LoVo (cell line): ENCODE measurements around the gene MYRFL.
A peak's percentile ranks its signal among the peaks of the same experiment; 100 is the strongest.

ENCODE experiments used
- DNase-seq: peaks from one replicate; pipeline ENCODE4 v3.0.0-alpha.2; 2016; ENCODE audit warnings: low spot score

The MYRFL gene

DNA sequence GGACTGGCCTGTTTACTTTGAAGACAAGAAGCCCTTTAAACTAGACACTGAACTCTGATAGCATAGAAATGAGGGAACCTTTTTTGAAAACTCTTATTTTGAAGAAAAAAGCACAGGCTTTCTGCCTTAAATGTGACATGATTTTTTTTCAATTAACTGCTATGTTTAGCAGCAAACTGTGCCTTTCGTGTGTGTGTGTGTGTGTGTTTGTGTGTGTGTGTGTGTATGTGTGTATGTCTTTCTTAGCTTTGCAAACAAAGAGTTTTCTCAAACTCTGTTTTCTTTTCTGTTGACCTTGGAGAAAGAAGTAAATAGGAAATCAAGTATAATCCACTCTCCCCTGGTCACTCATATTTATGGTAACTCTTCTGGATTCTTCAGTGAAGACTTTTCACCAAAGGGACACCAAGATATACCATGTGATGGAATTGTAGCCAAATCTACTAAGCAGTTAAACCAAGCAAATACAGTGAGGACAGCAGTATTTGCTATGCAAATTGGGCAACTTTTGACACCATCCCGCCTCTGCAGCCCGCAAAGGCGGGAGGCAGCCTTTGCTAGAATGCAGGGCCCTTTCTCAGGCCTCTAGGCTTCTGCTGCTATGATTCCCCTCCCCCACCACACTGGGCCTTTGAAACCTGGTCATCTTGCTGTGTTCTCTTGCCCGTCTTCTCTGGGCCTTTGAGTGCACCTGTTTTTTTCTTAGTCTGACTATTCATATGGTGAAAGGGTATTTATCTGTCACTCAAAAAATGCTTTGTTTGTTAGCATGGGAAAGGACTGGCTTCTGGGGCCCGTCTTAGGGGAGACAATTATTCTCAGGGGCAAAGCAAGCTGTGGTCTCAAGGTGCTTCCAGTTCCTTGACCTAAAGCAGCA, 107.9 kb downstream of the MYRFL start:
- no peak for DNase-seq

DNA sequence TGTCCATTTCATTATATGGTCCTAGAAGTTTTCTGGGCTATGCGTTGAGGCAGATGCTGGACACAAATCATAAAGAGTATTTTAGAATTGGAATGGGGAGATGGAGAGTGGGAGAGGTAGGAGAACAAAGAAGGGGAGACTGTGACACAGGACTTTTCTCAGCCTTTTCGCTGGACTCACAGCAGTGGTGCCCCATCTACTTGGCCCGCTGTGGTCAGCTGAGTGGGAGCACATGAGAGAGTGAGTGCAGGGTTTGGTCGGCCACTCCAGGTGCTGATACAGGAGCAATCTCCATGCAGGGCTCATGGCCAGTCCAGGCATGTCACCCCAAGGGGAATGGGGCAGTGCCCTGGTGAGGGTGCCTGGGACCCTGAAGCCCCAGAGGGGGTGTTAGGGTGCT, 109.0 kb downstream of the MYRFL start:
- no peak for DNase-seq

DNA sequence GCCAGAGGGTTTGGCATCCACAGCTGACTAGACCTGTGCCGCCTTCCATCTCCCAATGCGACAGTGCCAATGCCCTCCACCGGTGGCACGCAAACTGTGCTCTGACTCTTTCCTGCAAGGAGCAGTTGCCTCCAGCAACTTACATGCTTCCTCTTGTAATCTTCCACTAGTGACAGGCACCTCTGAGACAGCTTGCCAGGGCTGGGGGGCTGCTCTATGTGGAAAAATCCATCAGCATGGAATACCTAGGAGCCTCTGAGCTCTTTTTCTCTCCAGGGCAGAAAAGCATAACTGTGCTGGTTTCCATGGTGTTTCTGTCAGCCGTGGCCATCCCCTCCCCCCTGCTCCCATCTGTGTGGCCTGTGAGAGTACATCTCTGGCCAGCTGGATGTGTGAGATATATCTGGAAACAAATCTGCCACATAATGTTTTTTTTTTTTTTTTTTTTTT, 110.6 kb downstream of the MYRFL start:
- no peak for DNase-seq

DNA sequence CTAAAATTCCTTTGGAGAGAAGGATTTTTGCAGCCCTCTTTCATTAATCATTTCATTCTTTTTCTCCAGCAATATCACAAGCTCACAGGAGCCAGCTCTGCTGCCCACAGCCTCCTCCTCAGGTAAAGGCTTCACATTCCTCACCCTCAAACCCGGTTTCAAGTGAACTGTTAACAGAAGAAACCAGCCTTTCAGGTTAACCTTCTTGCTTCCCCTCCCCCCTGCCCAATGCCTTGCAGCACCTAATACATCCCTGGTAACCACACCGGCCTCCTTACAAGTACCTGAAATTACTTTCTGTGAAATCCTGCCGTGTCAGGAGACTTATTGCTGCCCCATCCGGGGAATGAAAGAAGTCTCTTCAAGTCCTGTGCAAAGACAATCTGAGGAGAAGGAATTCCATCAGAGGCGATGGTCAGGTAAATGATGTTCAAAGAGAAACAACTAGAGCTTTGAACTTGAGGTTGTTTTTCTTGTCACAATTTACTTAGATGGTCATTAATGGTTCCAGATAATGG, 111.2 kb downstream of the MYRFL start:
- no peak for DNase-seq

DNA sequence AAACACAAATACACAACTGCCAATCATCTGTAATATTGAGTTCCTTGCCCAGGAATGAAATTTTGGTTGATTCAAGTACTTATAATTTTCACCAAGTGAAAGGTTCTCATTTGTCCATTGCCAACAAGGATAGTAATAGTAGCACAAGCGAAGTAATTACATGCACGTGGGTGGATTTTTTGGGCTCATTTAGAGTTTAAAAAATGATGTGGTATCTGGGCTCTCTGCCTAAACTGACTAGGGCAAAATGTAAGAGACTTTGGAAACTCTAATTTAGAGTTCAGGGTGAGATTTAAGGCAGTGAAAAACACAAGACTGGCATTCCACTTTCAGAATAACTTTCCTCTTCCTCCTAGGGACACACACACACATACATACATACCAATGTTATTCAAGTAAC, 111.7 kb downstream of the MYRFL start:
- DNase-seq: no peak

DNA sequence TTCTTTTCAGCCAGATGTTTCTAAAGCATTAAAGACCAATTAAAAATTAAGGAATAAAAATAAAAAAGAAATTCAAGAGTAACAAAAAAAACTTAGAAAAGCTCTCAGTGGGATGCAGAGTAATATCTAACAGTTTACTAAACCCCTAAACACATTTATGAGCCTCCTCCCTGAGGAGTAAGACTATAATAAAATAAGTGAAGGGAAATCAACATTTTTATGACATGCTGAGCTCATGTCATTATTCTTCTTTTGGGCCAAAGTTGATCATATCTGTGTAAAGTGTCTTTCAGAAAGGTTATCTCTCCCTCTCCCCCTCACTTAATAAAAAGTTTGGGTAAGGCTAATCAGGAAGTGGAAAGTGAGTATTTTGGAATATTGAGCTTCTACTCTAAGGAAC, 122.1 kb downstream of the MYRFL start:
- DNase-seq: no peak

DNA sequence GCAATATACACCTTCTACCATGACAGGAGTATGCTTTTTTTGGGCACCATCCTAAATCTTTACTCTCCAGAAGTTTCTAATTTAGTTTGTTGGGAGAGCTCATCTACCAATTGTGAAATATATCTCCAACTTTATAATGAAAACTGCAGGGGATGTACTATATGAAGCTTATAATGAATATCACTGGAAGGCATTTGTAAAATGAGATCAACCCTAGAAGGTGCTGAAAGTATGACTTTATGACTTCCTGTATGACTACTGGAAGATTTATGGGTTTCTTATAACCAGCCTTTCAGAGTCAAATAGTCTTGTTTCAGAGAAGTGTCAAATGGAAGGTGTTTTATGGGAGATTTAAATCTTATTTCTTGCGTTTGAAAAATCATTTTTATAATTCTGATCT, 122.9 kb downstream of the MYRFL start:
- no peak for DNase-seq

DNA sequence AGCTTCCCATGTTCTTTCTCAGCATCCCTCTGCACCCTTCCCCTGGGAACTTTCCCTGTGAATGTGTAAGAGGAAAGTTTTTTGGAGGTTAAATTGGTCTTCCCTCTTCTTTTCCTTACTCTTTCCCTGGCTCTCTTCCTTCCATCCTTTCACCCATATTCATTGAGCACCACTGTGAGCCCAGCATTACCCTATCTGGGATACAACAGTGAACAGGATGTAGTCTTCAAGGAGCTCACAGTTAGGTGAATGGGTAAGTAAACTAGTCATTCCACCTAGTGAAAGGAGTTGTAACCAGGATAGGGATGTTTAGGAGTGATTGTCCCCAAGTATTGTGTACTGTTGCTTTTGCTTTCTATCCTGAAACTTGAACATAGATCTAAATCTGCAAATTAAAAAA, 123.8 kb downstream of the MYRFL start:
- DNase-seq: no peak

DNA sequence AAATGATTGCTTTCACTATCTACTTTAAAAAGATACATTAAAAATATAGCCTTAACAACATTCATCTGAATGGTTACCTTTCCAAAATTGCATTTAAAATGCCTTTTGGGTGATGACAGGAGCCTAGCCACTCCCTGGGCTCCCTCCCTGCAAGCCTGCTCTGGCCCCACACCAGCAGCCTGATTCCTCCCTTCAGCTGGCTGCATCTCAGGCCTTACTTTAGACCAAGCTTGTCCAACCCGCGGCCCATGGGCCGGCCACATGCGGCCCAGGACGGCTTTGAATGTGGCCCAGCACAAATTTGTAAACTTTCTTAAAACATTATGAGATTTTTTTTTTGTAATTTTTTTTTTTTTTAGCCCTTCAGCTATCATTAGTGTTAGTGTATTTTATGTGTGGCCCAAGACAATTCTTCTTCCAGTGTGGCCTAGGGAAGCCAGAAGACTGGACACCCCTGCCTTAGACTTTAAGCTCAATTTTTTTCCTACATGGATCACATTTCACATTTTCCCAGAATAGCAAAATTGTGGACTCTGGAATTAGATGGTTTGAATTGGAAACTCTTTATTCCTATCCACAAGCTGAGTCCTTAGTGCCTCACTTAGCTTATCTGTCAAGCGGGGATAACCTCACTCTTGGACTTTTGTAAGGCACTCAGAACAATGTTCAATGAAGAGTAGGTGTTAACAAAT, 124.4 kb downstream of the MYRFL start:
- DNase-seq: no peak

DNA sequence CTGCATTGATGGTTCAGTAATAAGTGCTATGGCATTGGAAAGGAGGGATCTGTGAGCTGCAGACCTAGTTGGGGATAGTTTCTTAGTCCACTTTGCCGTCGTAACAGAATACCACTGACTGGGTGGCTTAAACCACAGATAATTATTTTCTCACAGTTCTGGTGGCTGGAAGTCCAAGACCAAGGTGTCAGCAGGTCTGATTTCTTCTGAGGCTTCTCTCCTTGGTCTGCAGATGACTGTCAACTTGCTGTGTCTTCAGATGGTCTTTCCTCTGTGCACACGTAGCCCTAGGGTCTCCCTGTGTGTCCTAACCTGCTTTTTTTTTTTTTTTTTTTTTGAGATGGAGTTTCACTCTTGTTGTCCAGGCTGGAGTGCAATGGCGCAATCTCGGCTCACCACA, 126.1 kb downstream of the MYRFL start:
- no peak for DNase-seq

DNA sequence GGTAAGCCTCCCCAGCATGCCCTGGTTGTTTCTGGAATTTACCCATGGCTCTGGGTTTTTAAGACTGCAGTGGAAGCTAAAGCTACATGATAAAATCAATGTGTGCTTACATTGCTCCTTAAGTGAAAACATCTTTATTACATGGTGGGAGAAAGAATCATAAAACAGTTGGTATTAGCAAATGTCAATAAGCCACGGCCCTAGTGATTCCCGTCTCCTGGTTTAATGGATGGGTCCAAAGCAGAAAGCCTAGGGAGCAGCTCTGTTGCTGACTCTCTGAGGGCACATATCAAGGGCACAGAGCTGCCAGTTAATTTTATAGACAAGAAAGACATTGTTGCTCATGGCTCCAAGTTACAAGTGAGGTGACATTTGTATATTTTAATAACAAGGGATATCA, 127.9 kb downstream of the MYRFL start:
- no peak for DNase-seq

DNA sequence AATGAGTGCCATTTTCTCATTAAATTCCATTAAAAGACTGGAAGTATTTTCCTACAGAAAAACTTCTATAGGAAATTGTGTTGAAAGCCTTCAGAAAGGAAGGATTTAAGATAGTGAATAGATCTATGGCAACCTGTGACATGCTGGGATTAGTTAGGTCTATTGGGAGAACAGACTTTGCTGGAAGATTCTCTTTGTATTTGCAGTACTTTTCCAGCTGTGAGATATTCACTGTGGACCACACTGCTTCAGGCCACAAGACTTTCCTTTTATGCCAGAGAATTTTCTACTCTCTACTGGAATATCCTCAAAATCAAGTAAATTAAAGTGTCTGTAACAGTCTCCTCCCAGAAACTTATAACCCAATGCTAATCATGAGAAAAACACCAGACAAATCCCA, 136.2 kb downstream of the MYRFL start:
- no peak for DNase-seq

DNA sequence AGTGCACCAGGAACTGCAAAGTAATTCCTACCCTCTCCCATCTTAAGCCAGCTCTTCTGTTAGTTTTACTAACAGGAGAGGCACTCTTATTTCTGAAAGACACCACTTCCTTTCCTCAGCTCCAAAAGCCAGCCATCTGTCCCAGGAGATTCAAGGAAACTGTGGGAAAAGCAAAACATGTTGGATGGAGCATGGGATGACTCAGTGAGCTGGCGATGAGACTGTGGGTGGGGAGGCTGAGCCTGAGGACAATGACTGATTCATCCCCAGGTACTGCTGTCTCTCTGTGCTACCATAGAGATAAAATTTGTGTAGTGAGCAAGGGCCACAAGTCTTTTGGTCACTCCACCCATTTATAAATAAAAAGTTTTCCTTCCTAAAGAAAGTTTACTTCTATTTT, 141.4 kb downstream of the MYRFL start:
- DNase-seq: peak; percentile 75

DNA sequence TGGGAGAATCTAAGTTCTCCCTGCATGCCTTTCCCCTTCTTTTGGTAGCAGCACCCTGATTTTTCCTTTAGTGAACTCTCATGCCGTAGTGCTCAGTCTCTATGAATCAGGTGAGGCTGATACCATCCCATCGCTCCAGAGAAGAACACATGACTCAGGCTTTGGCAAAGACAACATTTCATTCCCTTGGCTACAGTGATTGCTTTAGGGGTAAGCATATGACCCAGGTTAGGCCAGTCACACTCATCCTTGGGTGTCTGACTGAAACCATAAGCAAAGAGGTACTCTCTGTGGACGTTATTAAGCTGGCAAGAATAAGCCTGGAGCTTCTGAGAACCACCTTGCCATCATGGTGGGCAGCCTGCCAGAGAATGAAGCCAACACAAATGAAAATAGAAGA, 141.8 kb downstream of the MYRFL start:
- DNase-seq: peak; percentile 38

DNA sequence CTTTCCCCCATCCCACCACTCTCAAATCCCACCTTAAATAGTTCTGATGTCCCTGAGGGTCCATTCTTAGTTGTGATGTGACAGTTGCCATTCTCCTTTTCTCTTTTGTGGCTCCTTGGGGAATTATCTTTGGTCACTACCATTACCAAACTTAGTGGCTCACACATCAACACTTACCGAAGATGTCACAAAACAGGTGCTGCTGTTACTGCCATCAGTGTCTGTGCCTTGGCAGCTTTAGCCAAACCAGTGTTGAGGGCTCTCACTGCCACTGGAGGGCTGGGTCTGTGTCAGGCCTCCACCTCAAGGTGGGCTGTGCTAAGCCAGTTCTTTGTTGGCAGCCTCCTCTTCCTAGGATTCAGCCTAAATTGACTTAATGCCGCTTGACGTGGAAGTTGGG, 144.0 kb downstream of the MYRFL start:
- no peak for DNase-seq

DNA sequence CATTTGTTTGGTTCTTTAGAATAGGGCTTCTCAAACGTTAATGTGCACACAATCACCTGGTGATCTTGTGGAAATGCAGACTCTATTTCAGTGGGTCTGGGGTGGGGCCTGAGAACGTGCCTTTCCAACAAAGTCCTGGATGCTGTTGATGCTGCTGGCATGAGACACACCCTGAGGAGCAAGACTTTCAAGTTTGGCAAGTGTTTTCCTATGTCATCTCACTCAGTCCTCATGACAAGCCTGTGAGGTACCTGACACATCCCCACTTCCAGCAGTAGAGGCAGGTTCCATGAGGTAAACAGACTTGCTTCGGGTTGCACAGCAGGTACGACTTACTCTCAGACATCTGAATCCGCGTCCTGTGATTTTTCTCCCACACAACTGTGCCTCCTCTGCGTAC, 147.1 kb downstream of the MYRFL start:
- no peak for DNase-seq

DNA sequence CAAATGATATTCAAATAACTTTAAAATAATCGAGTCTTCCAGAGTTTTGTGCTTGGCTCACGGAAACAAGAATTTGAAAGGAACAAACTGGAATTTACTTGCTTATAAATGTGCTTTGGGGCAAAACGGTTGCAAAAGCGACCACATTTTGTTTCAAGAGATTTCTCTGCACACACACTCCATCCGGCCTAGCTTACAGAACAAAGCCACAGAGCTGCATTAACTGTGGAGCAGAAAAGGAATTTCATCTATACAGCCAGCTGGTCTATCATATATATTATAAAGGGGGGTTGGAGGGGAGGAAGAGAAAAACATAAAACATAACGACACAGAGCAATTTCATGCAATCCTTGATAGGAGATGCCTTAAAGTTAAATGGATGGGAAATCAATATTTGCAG, 153.0 kb downstream of the MYRFL start:
- no peak for DNase-seq

DNA sequence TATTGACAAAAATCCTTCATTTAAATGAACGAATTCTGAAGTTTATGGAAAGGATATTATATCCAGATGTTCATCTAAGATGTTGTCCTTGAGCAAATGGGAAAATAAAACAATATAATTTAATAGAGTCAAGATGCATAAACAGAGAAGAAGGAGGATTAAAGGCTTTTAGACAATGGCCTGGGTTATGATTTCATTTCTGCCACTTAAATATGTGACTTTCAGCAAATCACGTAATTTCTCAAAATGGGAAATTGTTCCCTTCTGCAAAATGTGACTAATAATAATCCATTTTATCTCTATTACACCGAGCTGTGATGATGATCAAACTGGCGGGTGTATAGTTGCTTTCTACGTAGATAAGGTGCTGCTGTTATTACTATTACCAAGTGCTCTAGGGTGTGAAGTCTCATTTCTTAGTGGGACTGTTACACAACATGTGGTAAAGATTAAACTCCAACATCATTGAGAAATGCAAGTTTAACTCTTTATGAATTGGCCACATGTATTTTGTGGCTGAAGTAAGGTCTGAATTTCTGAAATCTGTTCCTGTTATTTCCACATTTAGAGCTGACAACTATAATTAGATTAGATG, 157.0 kb downstream of the MYRFL start:
- no peak for DNase-seq

DNA sequence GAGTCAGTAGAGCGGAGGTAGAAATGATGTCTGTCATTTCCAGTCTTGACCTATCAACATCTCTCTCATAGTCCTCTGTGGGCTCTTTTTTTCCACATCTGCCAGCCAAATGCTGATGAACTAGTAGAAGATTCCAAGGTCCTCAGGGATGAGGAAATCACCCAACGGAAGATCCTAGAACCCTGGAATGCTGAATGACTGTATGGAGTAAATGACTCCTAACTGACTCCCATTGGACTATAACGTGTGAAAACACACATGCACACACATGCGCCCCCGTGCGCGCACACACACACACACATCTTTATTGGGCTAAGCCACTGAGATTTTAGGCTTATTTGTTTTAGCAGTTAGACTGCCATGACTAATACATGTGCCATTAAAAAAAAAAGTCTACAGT, 159.2 kb downstream of the MYRFL start:
- no peak for DNase-seq

DNA sequence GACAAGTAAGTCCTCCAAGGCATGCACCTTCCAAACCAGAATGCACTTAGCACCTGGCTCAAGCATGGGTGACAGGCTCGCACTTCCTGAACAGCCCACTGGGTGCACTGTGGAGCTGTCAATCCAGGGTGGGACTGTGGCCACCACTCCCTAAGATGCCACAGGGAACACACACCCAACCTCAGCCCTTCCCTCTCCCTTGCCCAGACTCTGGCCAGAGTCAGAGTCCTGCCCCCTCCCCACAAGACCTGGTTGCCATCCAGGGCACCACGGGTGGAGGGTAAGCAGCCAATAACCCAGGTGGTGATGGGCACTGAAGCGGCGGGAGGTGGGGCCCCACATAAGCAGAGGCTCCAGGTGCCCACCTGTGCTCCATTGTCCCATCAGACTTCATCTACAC, 160.6 kb downstream of the MYRFL start:
- peak; percentile 38 for DNase-seq

DNA sequence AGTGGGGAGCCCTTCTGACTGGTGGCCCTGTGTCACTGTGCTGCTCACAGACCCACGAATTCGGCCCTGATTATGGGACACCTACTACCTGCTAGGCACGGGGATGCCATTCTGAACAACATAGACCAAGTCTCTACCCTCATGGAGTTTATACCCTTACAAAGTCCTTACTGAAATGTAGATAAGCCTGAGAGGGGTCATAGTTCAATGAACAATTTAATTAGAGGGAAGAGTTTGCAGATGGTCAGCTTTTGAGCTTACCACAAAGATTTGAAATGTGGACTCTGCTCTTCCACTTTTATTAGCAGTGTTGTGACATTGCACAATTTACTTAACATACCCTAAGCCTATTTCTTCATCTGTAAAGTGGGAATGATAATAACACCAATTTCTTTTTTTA, 161.1 kb downstream of the MYRFL start:
- no peak for DNase-seq

DNA sequence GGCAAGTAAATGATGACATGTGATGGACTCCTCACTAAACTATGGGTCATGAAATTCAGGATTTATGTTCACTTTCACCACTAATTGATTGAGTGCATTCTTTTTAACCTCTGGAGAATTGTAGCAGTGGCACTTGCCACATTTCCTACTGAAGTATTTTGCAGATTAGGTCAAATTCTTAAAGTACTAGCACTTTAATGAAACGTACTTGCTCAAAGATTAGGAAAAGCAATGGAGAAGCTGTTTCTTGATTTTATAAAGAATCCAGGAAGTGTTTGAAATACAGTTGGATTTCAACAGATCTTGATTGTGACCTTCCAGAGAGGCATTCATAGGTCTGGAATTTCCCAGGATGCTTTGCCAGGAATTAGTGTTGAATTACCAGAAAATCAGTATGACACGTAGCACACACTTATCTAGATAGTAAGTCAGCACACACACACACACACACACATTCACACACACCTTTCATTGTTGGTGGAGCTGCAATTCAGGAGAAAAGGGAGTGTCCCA, 162.6 kb downstream of the MYRFL start:
- DNase-seq: peak; percentile 77
